Muscle layer of colon (tissue), 2 donors: ENCODE measurements around the gene B4GALNT4.

Experiments
- H3K27ac ChIP-seq: one replicate; pipeline ENCODE4 v1.7.0; 2013; ENCODE audit warnings: low read depth, mild to moderate bottlenecking, low read length, moderate library complexity
- H3K27me3 ChIP-seq, 2 donors: one replicate each; pipeline ENCODE4 v1.7.0; 2013; ENCODE audit warnings: low read length in 2 of 2, mild to moderate bottlenecking in 2 of 2; ENCODE audit not compliant: insufficient read depth in 2 of 2, control insufficient read depth in 1 of 2
- H3K36me3 ChIP-seq: one replicate; pipeline ENCODE4 v1.7.0; 2013; ENCODE audit warnings: mild to moderate bottlenecking, low read length; ENCODE audit not compliant: insufficient read depth
- H3K4me1 ChIP-seq: one replicate; pipeline ENCODE4 v1.7.0; 2013; ENCODE audit warnings: mild to moderate bottlenecking, low read length; ENCODE audit not compliant: insufficient read depth
- H3K4me3 ChIP-seq, 2 donors: one replicate each; pipeline ENCODE4 v1.7.0; 2013; ENCODE audit warnings: low read length in 2 of 2, low read depth in 1 of 2, mild to moderate bottlenecking in 1 of 2, moderate library complexity in 1 of 2
- H3K9ac ChIP-seq: one replicate; pipeline ENCODE4 v1.7.0; 2013; ENCODE audit warnings: low read length
- H3K9me3 ChIP-seq: one replicate; pipeline ENCODE4 v1.7.0; 2013; ENCODE audit warnings: mild to moderate bottlenecking, low read length
- donor health status: abdominal sarcoma.
- donor health status: Adenocarcinoma of cecum.

Gene B4GALNT4

DNA sequence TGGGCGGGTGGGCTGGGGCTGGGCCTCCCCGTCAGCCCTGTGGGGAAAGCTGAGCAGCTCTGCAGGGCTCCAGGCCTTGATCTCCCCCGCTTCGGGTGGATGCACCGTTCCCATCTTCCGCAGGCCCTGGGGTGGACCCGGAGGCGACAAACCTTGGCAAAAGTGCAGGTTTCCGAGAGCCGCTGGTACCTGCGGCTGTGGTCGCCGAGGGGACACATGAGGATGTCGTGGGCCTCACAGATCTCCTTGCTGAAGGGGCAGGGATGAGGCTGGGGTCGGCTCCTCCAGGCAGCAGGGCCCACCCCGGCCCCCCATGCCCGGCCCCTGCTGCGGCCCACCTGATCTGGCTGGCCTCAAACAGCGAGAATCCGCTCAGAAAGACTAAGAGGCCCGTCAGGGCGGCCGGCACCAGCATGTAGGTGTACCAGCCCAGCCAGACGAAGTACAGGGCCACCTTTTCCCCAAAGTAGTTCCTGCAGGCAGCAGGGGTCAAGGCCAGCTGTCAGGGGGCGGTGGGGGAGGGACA lies 60.7 kb downstream of the B4GALNT4 start:
- Histone ChIP-seq H3K27me3 (peaks cover 0 to 4% of the 10 kb centered on the region in 2 donors), H3K27ac (no peak overlapping the region), H3K9ac (no peak overlapping the region), H3K4me1 (no peaks in the 10 kb centered on the region), H3K4me3 (no peak overlapping the region), H3K36me3 (no peaks in the 10 kb centered on the region), H3K9me3 (no peaks in the 10 kb centered on the region)
